Sigmoid colon (tissue), 4 donors: ENCODE data around the gene SPAG16.

Experiments used
- CTCF ChIP-seq, 4 experiments: fragments of 450-650 bp in 3 of 4; fragments of 200-600 bp in 1 of 4; IDR thresholded peaks; one replicate each; pipeline ENCODE4 v1.5.1; 2016 to 2019; ENCODE audit warnings: antibody characterized with exemption in 4 of 4, mild to moderate bottlenecking in 3 of 4, moderate library complexity in 2 of 4
- EP300 ChIP-seq, 4 donors: sonication (generic); formaldehyde crosslinking; IDR thresholded peaks; one replicate each; pipeline ENCODE4 v1.6.1; 2017; ENCODE audit warnings: antibody characterized with exemption in 4 of 4
- POLR2A ChIP-seq, 2 donors: fragments of 450-650 bp; IDR thresholded peaks; one replicate each; pipeline ENCODE4 v1.6.1; 2016; ENCODE audit warnings: antibody characterized with exemption in 2 of 2, mild to moderate bottlenecking in 2 of 2, moderate library complexity in 2 of 2
- POLR2AphosphoS5 ChIP-seq, 4 donors: sonication (generic); formaldehyde crosslinking; IDR thresholded peaks; one replicate each; pipeline ENCODE4 v1.6.1; 2017; ENCODE audit warnings: antibody characterized with exemption in 4 of 4

GRCh38 chr2:213266421-213266820, 17.8 kb upstream of the SPAG16 start:
- no peak for TF ChIP-seq CTCF (IDR thresholded peaks at IDR 0.05)
- TF ChIP-seq POLR2AphosphoS5 (IDR thresholded peaks at IDR 0.05): no peak
- no peak for TF ChIP-seq POLR2A (IDR thresholded peaks at IDR 0.05)
- TF ChIP-seq EP300 (IDR thresholded peaks at IDR 0.05): no peak
